ENCODE data around the gene AHCYL1.

DNA sequence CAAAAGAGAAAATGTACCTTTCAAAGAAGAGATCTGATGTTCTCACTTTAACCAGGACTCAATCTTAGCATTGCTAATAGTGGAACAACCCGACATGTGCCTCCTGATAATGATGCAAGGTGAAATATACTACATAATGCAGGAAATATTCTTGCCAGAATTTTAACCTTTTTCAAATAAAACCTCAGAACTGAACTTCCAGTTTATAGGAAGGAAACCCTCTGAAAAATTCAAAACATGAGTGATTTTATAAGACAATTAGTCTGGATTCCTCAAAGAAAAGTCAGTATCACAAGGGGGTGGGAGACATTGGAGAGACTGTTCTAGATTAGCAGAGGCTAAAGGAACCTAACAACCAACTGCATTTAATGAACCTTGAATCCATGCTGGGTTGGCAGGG is 18.1 kb downstream of the AHCYL1 start:
- TF ChIP-seq, protein P1, sequence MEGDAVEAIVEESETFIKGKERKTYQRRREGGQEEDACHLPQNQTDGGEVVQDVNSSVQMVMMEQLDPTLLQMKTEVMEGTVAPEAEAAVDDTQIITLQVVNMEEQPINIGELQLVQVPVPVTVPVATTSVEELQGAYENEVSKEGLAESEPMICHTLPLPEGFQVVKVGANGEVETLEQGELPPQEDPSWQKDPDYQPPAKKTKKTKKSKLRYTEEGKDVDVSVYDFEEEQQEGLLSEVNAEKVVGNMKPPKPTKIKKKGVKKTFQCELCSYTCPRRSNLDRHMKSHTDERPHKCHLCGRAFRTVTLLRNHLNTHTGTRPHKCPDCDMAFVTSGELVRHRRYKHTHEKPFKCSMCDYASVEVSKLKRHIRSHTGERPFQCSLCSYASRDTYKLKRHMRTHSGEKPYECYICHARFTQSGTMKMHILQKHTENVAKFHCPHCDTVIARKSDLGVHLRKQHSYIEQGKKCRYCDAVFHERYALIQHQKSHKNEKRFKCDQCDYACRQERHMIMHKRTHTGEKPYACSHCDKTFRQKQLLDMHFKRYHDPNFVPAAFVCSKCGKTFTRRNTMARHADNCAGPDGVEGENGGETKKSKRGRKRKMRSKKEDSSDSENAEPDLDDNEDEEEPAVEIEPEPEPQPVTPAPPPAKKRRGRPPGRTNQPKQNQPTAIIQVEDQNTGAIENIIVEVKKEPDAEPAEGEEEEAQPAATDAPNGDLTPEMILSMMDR (IDR thresholded peaks at IDR 0.05): no peak
- no peak for TF ChIP-seq EP300 (IDR thresholded peaks at IDR 0.05)
